Gastroesophageal sphincter (tissue), 3 donors: ENCODE results near the gene C19orf12.

ENCODE experiments used
- EP300 ChIP-seq: sonication (generic); formaldehyde crosslinking; IDR thresholded peaks from one replicate; pipeline ENCODE4 v1.6.1; 2017; ENCODE audit warnings: antibody characterized with exemption, mild to moderate bottlenecking
- POLR2A ChIP-seq, 2 donors: fragments of 450-650 bp; IDR thresholded peaks; one replicate each; pipeline ENCODE4 v1.6.1; 2017; ENCODE audit warnings: antibody characterized with exemption in 2 of 2, mild to moderate bottlenecking in 2 of 2, moderate library complexity in 1 of 2
- TF ChIP-seq, protein P1 (sequence below), 4 experiments: fragments of 200-600 bp in 2 of 4; fragments of 450-650 bp in 2 of 4; sonication (generic) in 1 of 4; IDR thresholded peaks; one replicate each; pipeline ENCODE4 v1.5.1; 2017 to 2019; ENCODE audit warnings: antibody characterized with exemption in 4 of 4, mild to moderate bottlenecking in 2 of 4, moderate library complexity in 2 of 4

DNA sequence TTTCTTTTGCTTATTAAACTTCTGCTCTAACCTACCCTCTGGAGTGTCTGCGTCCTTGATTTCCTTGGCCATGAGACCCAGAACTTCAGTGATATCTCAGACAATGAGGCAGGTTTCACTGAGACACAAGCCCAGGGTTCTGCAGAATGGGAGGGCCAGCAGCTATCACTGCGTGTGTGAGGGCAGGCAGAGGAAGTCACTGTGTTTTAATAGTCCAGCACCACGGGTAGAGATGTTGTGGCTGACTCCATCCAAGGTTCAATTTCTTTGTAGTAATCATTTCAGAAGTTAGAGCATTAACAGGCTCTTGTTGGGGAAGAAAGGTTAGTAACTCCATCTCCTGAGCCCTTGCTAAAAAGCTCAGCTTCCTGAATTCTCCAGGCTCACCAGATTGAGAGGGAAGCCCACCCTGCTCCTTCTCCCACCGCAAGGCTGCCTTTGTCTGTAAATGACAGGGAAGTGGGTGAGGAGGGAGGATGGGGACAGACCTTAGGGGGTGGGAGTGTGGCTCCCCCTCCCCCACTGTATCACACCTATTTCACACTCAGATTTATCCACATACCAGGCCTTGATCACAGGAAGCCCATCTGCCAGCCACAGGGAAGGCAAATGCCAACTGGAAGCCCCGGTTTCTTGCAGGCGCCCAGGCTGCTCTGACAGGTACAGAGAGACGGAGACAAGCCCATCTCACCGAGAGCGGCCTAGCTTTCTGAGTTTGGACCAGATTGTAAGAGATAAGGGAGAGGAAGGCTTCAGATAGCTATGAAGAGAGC lies 2.1 kb downstream of the C19orf12 start:
- TF ChIP-seq, protein P1, sequence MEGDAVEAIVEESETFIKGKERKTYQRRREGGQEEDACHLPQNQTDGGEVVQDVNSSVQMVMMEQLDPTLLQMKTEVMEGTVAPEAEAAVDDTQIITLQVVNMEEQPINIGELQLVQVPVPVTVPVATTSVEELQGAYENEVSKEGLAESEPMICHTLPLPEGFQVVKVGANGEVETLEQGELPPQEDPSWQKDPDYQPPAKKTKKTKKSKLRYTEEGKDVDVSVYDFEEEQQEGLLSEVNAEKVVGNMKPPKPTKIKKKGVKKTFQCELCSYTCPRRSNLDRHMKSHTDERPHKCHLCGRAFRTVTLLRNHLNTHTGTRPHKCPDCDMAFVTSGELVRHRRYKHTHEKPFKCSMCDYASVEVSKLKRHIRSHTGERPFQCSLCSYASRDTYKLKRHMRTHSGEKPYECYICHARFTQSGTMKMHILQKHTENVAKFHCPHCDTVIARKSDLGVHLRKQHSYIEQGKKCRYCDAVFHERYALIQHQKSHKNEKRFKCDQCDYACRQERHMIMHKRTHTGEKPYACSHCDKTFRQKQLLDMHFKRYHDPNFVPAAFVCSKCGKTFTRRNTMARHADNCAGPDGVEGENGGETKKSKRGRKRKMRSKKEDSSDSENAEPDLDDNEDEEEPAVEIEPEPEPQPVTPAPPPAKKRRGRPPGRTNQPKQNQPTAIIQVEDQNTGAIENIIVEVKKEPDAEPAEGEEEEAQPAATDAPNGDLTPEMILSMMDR (IDR thresholded peaks at IDR 0.05): no peak
- TF ChIP-seq EP300 (no peak), POLR2A (IDR thresholded peaks at IDR 0.05) (no peak)
